ENCODE measurements around the gene METTL2A. TPM values are rescaled to one million over a fixed set of nuclear protein-coding genes. Genes with fewer than 3 reads are reported as not detected.
"Not testable (repeated sequence)": the region's sequence is repeated elsewhere in the genome, so short reads cannot be mapped to it uniquely, and the experiment has no call there.

The METTL2A gene
- total and polyA plus RNA-seq, 2 donors (not counting 1 experiment from before 2014, with no cell fraction given) = 17.5 to 18.7 TPM

GRCh38 chr17:62398891-62399290 lies 24.8 kb upstream of the METTL2A start:
- H3K27me3 ChIP-seq (ENCODE audit: control insufficient read depth, insufficient read depth, low read length) = no peaks in the 10 kb centered on the region
- H3K4me3 ChIP-seq (replicated peaks in 1 of 4; ENCODE audit: control extremely low read depth in 1 of 4, insufficient read depth in 1 of 4, low read depth in 3 of 4, low read length in 4 of 4) = no peak overlapping the region
- H3K27ac ChIP-seq (ENCODE audit: insufficient read depth, low read length) = no peak overlapping the region
- H3K4me1 ChIP-seq (ENCODE audit: control insufficient read depth, extremely low read depth, insufficient read depth, low read length) = no peaks in the 10 kb centered on the region
- TF ChIP-seq CTCF (conservative IDR thresholded peaks at IDR 0.05 in 1 of 2, IDR thresholded peaks at IDR 0.05 in 1 of 2; ENCODE audit: low read depth in 1 of 2, low read length in 2 of 2) = no peak
- no peak for TF ChIP-seq EZH2 (IDR thresholded peaks at IDR 0.05; ENCODE audit: low read length, missing control alignments)
- H3K9me3 ChIP-seq (ENCODE audit: control insufficient read depth, insufficient read depth, low read depth, low read length) = no peaks in the 10 kb centered on the region
- no peak for DNase-seq (ENCODE audit: low read depth in 2 of 2)
- no peak overlapping the region for H3K4me2 ChIP-seq (ENCODE audit: extremely low read depth, insufficient read depth, low read length)
- no peaks in the 10 kb centered on the region for H3K79me2 ChIP-seq (ENCODE audit: control insufficient read depth, insufficient read depth, low read length)
- no peaks in the 10 kb centered on the region for H4K20me1 ChIP-seq (ENCODE audit: control insufficient read depth, extremely low read depth, insufficient read depth, low read length)
- no peaks in the 10 kb centered on the region for H3K36me3 ChIP-seq (ENCODE audit: control insufficient read depth, insufficient read depth, low read length)
- H3K9ac ChIP-seq (ENCODE audit: insufficient read depth, low read length) = no peak overlapping the region
- no peak overlapping the region for H2AFZ ChIP-seq (ENCODE audit: low read length)

- Histone ChIP-seq H2AFZ (ENCODE audit: low read length) (no peak overlapping the region), H3K9me3 (ENCODE audit: control insufficient read depth, insufficient read depth, low read depth, low read length) (no peaks in the 10 kb centered on the region), H3K4me2 (ENCODE audit: extremely low read depth, insufficient read depth, low read length) (no peak overlapping the region), H3K36me3 (ENCODE audit: control insufficient read depth, insufficient read depth, low read length) (no peaks in the 10 kb centered on the region), H3K27ac (ENCODE audit: insufficient read depth, low read length) (no peak overlapping the region), H3K27me3 (ENCODE audit: control insufficient read depth, insufficient read depth, low read length) (peaks cover 6% of the 10 kb centered on the region), H3K9ac (ENCODE audit: insufficient read depth, low read length) (no peak overlapping the region), H3K4me1 (ENCODE audit: control insufficient read depth, extremely low read depth, insufficient read depth, low read length) (no peaks in the 10 kb centered on the region), H4K20me1 (ENCODE audit: control insufficient read depth, extremely low read depth, insufficient read depth, low read length) (no peaks in the 10 kb centered on the region), H3K4me3 (replicated peaks in 1 of 4; ENCODE audit: control extremely low read depth in 1 of 4, insufficient read depth in 1 of 4, low read depth in 3 of 4, low read length in 4 of 4) (no peak overlapping the region), H3K79me2 (ENCODE audit: control insufficient read depth, insufficient read depth, low read length) (no peaks in the 10 kb centered on the region)
- TF ChIP-seq CTCF (conservative IDR thresholded peaks at IDR 0.05 in 1 of 2, IDR thresholded peaks at IDR 0.05 in 1 of 2; ENCODE audit: low read depth in 1 of 2, low read length in 2 of 2) = no peak
- TF ChIP-seq EZH2 (IDR thresholded peaks at IDR 0.05; ENCODE audit: low read length, missing control alignments) = no peak
- no peak for DNase-seq (ENCODE audit: low read depth in 2 of 2)
These were observed 18.2 kb upstream of the METTL2A start for GRCh38 chr17:62405451-62405850.

- H3K4me3 ChIP-seq (replicated peaks in 1 of 4; ENCODE audit: control extremely low read depth in 1 of 4, insufficient read depth in 1 of 4, low read depth in 3 of 4, low read length in 4 of 4); H4K20me1 ChIP-seq (ENCODE audit: control insufficient read depth, extremely low read depth, insufficient read depth, low read length); H3K9ac ChIP-seq (ENCODE audit: insufficient read depth, low read length); DNase-seq (ENCODE audit: low read depth in 2 of 2); H3K27me3 ChIP-seq (ENCODE audit: control insufficient read depth, insufficient read depth, low read length); H3K36me3 ChIP-seq (ENCODE audit: control insufficient read depth, insufficient read depth, low read length); H3K9me3 ChIP-seq (ENCODE audit: control insufficient read depth, insufficient read depth, low read depth, low read length); H3K27ac ChIP-seq (ENCODE audit: insufficient read depth, low read length); H3K4me1 ChIP-seq (ENCODE audit: control insufficient read depth, extremely low read depth, insufficient read depth, low read length); H3K79me2 ChIP-seq (ENCODE audit: control insufficient read depth, insufficient read depth, low read length); H2AFZ ChIP-seq (ENCODE audit: low read length); H3K4me2 ChIP-seq (ENCODE audit: extremely low read depth, insufficient read depth, low read length): not testable (repeated sequence)
These were observed 10.6 kb upstream of the METTL2A start for GRCh38 chr17:62413090-62413489.

GRCh38 chr17:62426214-62426613 lies 2.5 kb downstream of the METTL2A start:
- not testable (repeated sequence) for H3K9ac ChIP-seq (ENCODE audit: insufficient read depth, low read length); H3K4me2 ChIP-seq (ENCODE audit: extremely low read depth, insufficient read depth, low read length); H4K20me1 ChIP-seq (ENCODE audit: control insufficient read depth, extremely low read depth, insufficient read depth, low read length); H3K79me2 ChIP-seq (ENCODE audit: control insufficient read depth, insufficient read depth, low read length); H3K36me3 ChIP-seq (ENCODE audit: control insufficient read depth, insufficient read depth, low read length); H3K4me3 ChIP-seq (replicated peaks in 1 of 4; ENCODE audit: control extremely low read depth in 1 of 4, insufficient read depth in 1 of 4, low read depth in 3 of 4, low read length in 4 of 4); H3K9me3 ChIP-seq (ENCODE audit: control insufficient read depth, insufficient read depth, low read depth, low read length); DNase-seq (ENCODE audit: low read depth in 2 of 2); H3K4me1 ChIP-seq (ENCODE audit: control insufficient read depth, extremely low read depth, insufficient read depth, low read length); H3K27me3 ChIP-seq (ENCODE audit: control insufficient read depth, insufficient read depth, low read length); H3K27ac ChIP-seq (ENCODE audit: insufficient read depth, low read length); H2AFZ ChIP-seq (ENCODE audit: low read length)

GRCh38 chr17:62435251-62435650 lies 11.6 kb downstream of the METTL2A start:
- not testable (repeated sequence) for H4K20me1 ChIP-seq (ENCODE audit: control insufficient read depth, extremely low read depth, insufficient read depth, low read length); H2AFZ ChIP-seq (ENCODE audit: low read length); H3K27me3 ChIP-seq (ENCODE audit: control insufficient read depth, insufficient read depth, low read length); H3K9me3 ChIP-seq (ENCODE audit: control insufficient read depth, insufficient read depth, low read depth, low read length); H3K9ac ChIP-seq (ENCODE audit: insufficient read depth, low read length); H3K79me2 ChIP-seq (ENCODE audit: control insufficient read depth, insufficient read depth, low read length); H3K36me3 ChIP-seq (ENCODE audit: control insufficient read depth, insufficient read depth, low read length); H3K4me2 ChIP-seq (ENCODE audit: extremely low read depth, insufficient read depth, low read length); H3K27ac ChIP-seq (ENCODE audit: insufficient read depth, low read length); DNase-seq (ENCODE audit: low read depth in 2 of 2); H3K4me3 ChIP-seq (replicated peaks in 1 of 4; ENCODE audit: control extremely low read depth in 1 of 4, insufficient read depth in 1 of 4, low read depth in 3 of 4, low read length in 4 of 4); H3K4me1 ChIP-seq (ENCODE audit: control insufficient read depth, extremely low read depth, insufficient read depth, low read length)
